Astrocyte (in vitro differentiated cells and primary cell): ENCODE results near the gene ZFP1.

Experiments
- CTCF ChIP-seq: IDR thresholded peaks from 2 replicates; pipeline ENCODE4 v1.5.1; 2011; ENCODE audit warnings: low read depth, mild to moderate bottlenecking, inconsistent platforms, low read length, moderate library complexity; ENCODE audit not compliant: insufficient read depth
- EZH2 ChIP-seq: IDR thresholded peaks from 2 replicates; pipeline ENCODE4 v1.6.1; 2012; ENCODE audit warnings: mild to moderate bottlenecking, low read length, inconsistent platforms; ENCODE audit not compliant: insufficient read depth

- TF ChIP-seq CTCF (no peak), EZH2 (no peak)
Measured at GRCh38 chr16:75197522-75198134, 49.3 kb downstream of the ZFP1 start.
